C4-2B (cell line): ENCODE data around the gene PTPRT.

Experiments
- CTCF ChIP-seq: fragments of 450-650 bp; conservative IDR thresholded peaks from 2 replicates; pipeline ENCODE4 v1.5.1; 2017; ENCODE audit warnings: mild to moderate bottlenecking
- ZFX ChIP-seq: fragments of 450-650 bp; IDR thresholded peaks from 2 replicates; pipeline ENCODE4 v1.6.1; 2017

- TF ChIP-seq CTCF (no peak), ZFX (no peak)
Observed at GRCh38 chr20:42686057-42686456, 503.6 kb downstream of the PTPRT start.
